ENCODE measurements around the gene OSBPL3.

Gene OSBPL3

GRCh38 chr7:24891311-24891735, 88.7 kb downstream of the OSBPL3 start:
- DNase-seq: no peak

GRCh38 chr7:24889611-24890010, 90.4 kb downstream of the OSBPL3 start:
- DNase-seq: no peak

- DNase-seq: no peak
These were observed 91.3 kb downstream of the OSBPL3 start for GRCh38 chr7:24888653-24889052.

GRCh38 chr7:24885716-24886115, 94.3 kb downstream of the OSBPL3 start:
- no peak for DNase-seq

- DNase-seq: no peak
These were observed 94.7 kb downstream of the OSBPL3 start for GRCh38 chr7:24885305-24885704.

GRCh38 chr7:24884401-24884800, 95.6 kb downstream of the OSBPL3 start:
- no peak for DNase-seq

- no peak for DNase-seq
These were observed 96.4 kb downstream of the OSBPL3 start for GRCh38 chr7:24883622-24884013.

GRCh38 chr7:24882989-24883621, 96.9 kb downstream of the OSBPL3 start:
- DNase-seq: no peak

- DNase-seq: no peak
These were observed 98.4 kb downstream of the OSBPL3 start for GRCh38 chr7:24881623-24882022.

- DNase-seq: no peak
These were observed 99.1 kb downstream of the OSBPL3 start for GRCh38 chr7:24880886-24881285.

- no peak for DNase-seq
These were observed 100.7 kb downstream of the OSBPL3 start for GRCh38 chr7:24879291-24879690.

GRCh38 chr7:24877790-24878311, 102.1 kb downstream of the OSBPL3 start:
- no peak for DNase-seq

- no peak for DNase-seq
These were observed 105.2 kb downstream of the OSBPL3 start for GRCh38 chr7:24874791-24875190.

GRCh38 chr7:24873944-24874343, 106.0 kb downstream of the OSBPL3 start:
- DNase-seq: no peak

GRCh38 chr7:24871770-24872169, 108.2 kb downstream of the OSBPL3 start:
- no peak for DNase-seq

GRCh38 chr7:24870766-24871165, 109.2 kb downstream of the OSBPL3 start:
- no peak for DNase-seq

- DNase-seq: no peak
These were observed 110.4 kb downstream of the OSBPL3 start for GRCh38 chr7:24869572-24869971.

- no peak for DNase-seq
These were observed 111.2 kb downstream of the OSBPL3 start for GRCh38 chr7:24868741-24869140.

GRCh38 chr7:24866004-24866615, 113.9 kb downstream of the OSBPL3 start:
- DNase-seq: no peak

- no peak for DNase-seq
These were observed 115.7 kb downstream of the OSBPL3 start for GRCh38 chr7:24864214-24864817.

GRCh38 chr7:24863626-24864025, 116.4 kb downstream of the OSBPL3 start:
- DNase-seq: no peak

GRCh38 chr7:24862461-24862860, 117.5 kb downstream of the OSBPL3 start:
- DNase-seq: no peak

- DNase-seq: no peak
These were observed 118.6 kb downstream of the OSBPL3 start for GRCh38 chr7:24861336-24861735.

- no peak for DNase-seq
These were observed 119.4 kb downstream of the OSBPL3 start for GRCh38 chr7:24860611-24861010.

Measured in CD4-positive, alpha-beta T cell treated with Interleukin-15 for 1 hour (primary cell).